KMS-11 (cell line): Measurements from ENCODE around the gene TMEM163.

ENCODE experiments used
- H2AFZ ChIP-seq: fragments of 200-600 bp; sonication (generic); 2 replicates; pipeline ENCODE4 v1.6.1; 2016; ENCODE audit warnings: antibody characterized with exemption, mixed run types, low read depth
- H3K27ac ChIP-seq: fragments of 200-600 bp; sonication (generic); 2 replicates; pipeline ENCODE4 v1.6.1; 2016; ENCODE audit warnings: mild to moderate bottlenecking, mixed run types
- H3K27me3 ChIP-seq: fragments of 200-600 bp; sonication (generic); 2 replicates; pipeline ENCODE4 v1.6.1; 2017; ENCODE audit warnings: mild to moderate bottlenecking, low read depth, mixed run types, moderate library complexity; ENCODE audit not compliant: insufficient read depth
- H3K36me3 ChIP-seq: fragments of 200-600 bp; sonication (generic); 2 replicates; pipeline ENCODE4 v1.6.1; 2017; ENCODE audit warnings: mild to moderate bottlenecking, mixed run types; ENCODE audit not compliant: insufficient read depth
- H3K4me1 ChIP-seq: fragments of 200-600 bp; sonication (generic); 2 replicates; pipeline ENCODE4 v1.6.1; 2016; ENCODE audit warnings: mild to moderate bottlenecking, low read depth, mixed run types; ENCODE audit not compliant: poor library complexity, severe bottlenecking
- H3K4me2 ChIP-seq: fragments of 200-600 bp; sonication (generic); 2 replicates; pipeline ENCODE4 v1.7.0; 2016; ENCODE audit warnings: mild to moderate bottlenecking, mixed run types
- H3K4me3 ChIP-seq: fragments of 200-600 bp; sonication (generic); IDR thresholded peaks from 2 replicates; pipeline ENCODE4 v1.6.1; 2017; ENCODE audit warnings: low read depth, low read length, mixed read lengths; ENCODE audit not compliant: insufficient read depth
- H3K79me2 ChIP-seq: fragments of 200-600 bp; sonication (generic); 2 replicates; pipeline ENCODE4 v1.6.1; 2016; ENCODE audit warnings: low read depth, mixed run types; ENCODE audit not compliant: insufficient read depth
- H3K9ac ChIP-seq: fragments of 200-600 bp; sonication (generic); 2 replicates; pipeline ENCODE4 v1.6.1; 2016; ENCODE audit warnings: mild to moderate bottlenecking, mixed run types
- H4K20me1 ChIP-seq: fragments of 200-600 bp; sonication (generic); 2 replicates; pipeline ENCODE4 v1.6.1; 2016; ENCODE audit warnings: mild to moderate bottlenecking, mixed run types; ENCODE audit not compliant: insufficient read depth
- CTCF ChIP-seq: fragments of 200-600 bp; sonication (generic); conservative IDR thresholded peaks from 2 replicates; pipeline ENCODE4 v1.6.1; 2017; ENCODE audit warnings: low read depth, mild to moderate bottlenecking, antibody characterized with exemption, low read length, moderate library complexity, mixed read lengths

Gene TMEM163

GRCh38 chr2:134448650-134449049 lies 270.1 kb downstream of the TMEM163 start:
- Histone ChIP-seq H3K4me3 (no peak overlapping the region), H3K9ac (no peak overlapping the region), H3K27me3 (no peaks in the 10 kb centered on the region), H3K4me1 (no peaks in the 10 kb centered on the region), H3K79me2 (no peaks in the 10 kb centered on the region), H3K4me2 (no peak overlapping the region), H3K36me3 (no peaks in the 10 kb centered on the region), H2AFZ (no peak overlapping the region), H3K27ac (no peak overlapping the region), H4K20me1 (no peaks in the 10 kb centered on the region)
- TF ChIP-seq CTCF = no peak

DNA sequence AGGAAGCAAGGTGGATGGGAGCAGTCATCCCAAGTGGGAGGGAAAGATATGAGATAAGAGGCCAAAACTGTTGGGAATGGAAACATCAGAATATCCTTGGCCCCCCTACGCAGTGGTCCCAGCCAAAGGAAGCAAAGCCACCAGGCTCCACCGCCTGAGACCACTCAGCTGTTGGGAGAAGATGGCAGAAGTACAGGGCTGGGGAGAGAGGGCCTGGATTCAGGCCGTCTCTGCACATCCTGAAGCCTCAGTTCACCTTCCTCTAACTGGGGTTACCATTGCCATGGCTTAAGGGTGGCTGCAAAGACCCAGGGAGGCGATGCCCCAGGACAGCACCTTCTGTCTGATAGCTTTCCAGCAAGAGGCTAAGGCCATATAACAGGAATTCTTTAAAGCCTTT lies 271.1 kb downstream of the TMEM163 start:
- no peak for TF ChIP-seq CTCF
- Histone ChIP-seq H3K4me3 (no peak overlapping the region), H3K4me1 (no peaks in the 10 kb centered on the region), H3K27me3 (no peaks in the 10 kb centered on the region), H3K9ac (no peak overlapping the region), H3K4me2 (no peak overlapping the region), H4K20me1 (no peaks in the 10 kb centered on the region), H3K36me3 (no peaks in the 10 kb centered on the region), H2AFZ (no peak overlapping the region), H3K27ac (no peak overlapping the region), H3K79me2 (no peaks in the 10 kb centered on the region)

GRCh38 chr2:134446383-134447017 lies 272.3 kb downstream of the TMEM163 start:
- Histone ChIP-seq H3K4me1 (no peaks in the 10 kb centered on the region), H3K9ac (no peak overlapping the region), H4K20me1 (no peaks in the 10 kb centered on the region), H3K4me2 (no peak overlapping the region), H3K27ac (no peak overlapping the region), H3K4me3 (no peak overlapping the region), H2AFZ (no peak overlapping the region), H3K36me3 (no peaks in the 10 kb centered on the region), H3K79me2 (no peaks in the 10 kb centered on the region), H3K27me3 (no peaks in the 10 kb centered on the region)
- no peak for TF ChIP-seq CTCF

DNA sequence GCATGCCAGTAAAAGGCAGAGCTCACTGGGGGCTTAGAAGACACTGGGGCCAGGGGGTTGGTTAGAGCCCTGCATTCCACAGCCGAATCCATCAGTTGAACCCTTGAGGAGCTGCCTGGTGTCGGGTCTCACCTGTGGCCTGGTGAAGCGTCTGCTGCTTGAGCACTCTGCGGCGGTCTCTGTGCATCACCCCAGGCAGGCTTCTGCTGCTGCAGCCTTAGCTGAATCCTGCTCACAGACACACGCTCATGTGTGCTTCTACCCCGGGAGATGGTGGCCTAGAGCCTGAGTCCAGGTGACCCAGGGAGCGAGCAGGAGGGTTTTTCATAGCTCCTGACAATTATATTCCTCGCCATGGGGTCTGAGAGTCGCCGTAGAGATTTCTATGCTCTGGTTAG lies 272.8 kb downstream of the TMEM163 start:
- Histone ChIP-seq H2AFZ (no peak overlapping the region), H3K36me3 (no peaks in the 10 kb centered on the region), H4K20me1 (no peaks in the 10 kb centered on the region), H3K4me1 (no peaks in the 10 kb centered on the region), H3K27ac (no peak overlapping the region), H3K79me2 (no peaks in the 10 kb centered on the region), H3K4me2 (no peak overlapping the region), H3K9ac (no peak overlapping the region), H3K4me3 (no peak overlapping the region), H3K27me3 (no peaks in the 10 kb centered on the region)
- TF ChIP-seq CTCF = no peak
